T-helper 1 cell treated with Interleukin-12 subunit alpha and Interleukin-12 subunit beta and Interleukin-4 antibody, amounts not matched to agents 30 ng/mL and 1 ng/mL, for 36 hours (primary cell): ENCODE measurements around the gene SCAP. TPM values are rescaled to one million over a fixed set of nuclear protein-coding genes. Genes with fewer than 3 reads are reported as not detected.
"Not testable (repeated sequence)": the region's sequence is repeated elsewhere in the genome, so short reads cannot be mapped to it uniquely, and the experiment has no call there.

ENCODE experiments used
- intact Hi-C: fragments of 100-400 bp; cut with micrococcal nuclease; formaldehyde crosslinking; loops from one replicate; pipeline ENCODE4 v1.15.1; 2024
- total RNA-seq: library from RNA; stranded (reverse); gene quantifications from 2 replicates; pipeline ENCODE4 v1.2.3, GENCODE V29; 2022

The SCAP gene
- total RNA-seq = 73.3 and 77.0 TPM in 2 replicates

GRCh38 chr3:47475570-47476329 is at the start of gene SCAP:
SCAP (minus strand) TSS chr3:47475941; CDS start chr3:47442993, 32,948 bp downstream.
- intact Hi-C loops = loop anchor here (1.0 to 5.0 kb wide), 8 partner anchors 38 to 765 kb away; partner anchors contain the start of genes CCDC12, ELP6, KIF9 and KLHL18

GRCh38 chr3:47523310-47524073 is 47.8 kb upstream of the SCAP start:
- intact Hi-C loops = loop anchor here (2.0 to 10.0 kb wide), 3 partner anchors 141 to 741 kb away; partner anchors contain the start of gene SMARCC1

- intact Hi-C loops = loop anchor here (1.0 to 10.0 kb wide), 11 partner anchors 9 to 742 kb away; partner anchors contain the start of genes DHX30, ELP6 and SMARCC1
These were observed 46.6 kb upstream of the SCAP start for GRCh38 chr3:47522082-47522987.

GRCh38 chr3:47520756-47521155 is 45.0 kb upstream of the SCAP start:
- intact Hi-C loops = loop anchor here (10.0 kb wide), 1 partner anchor 744 kb away; no protein-coding TSS in a partner anchor

- intact Hi-C loops = loop anchor here (10.0 kb wide), 1 partner anchor 1577 kb away; the partner anchor contains the start of gene QRICH1
These were observed 42.2 kb upstream of the SCAP start for GRCh38 chr3:47517937-47518336.

- intact Hi-C loops = loop anchor here (10.0 kb wide), 1 partner anchor 1579 kb away; the partner anchor contains the start of gene QRICH1
These were observed 40.2 kb upstream of the SCAP start for GRCh38 chr3:47515864-47516319.

GRCh38 chr3:47515100-47515499 is 39.4 kb upstream of the SCAP start:
- intact Hi-C loops = loop anchor here (10.0 kb wide), 1 partner anchor 1580 kb away; the partner anchor contains the start of gene QRICH1

GRCh38 chr3:47513125-47513929 is 37.6 kb upstream of the SCAP start, which contains the start of gene ELP6:
ELP6 (minus strand) TSS chr3:47513712; CDS start chr3:47513590, 122 bp downstream.
- intact Hi-C loops = loop anchor here (1.0 to 10.0 kb wide), 16 partner anchors 9 to 1581 kb away; partner anchors contain the start of genes CCDC12, CDC25A, CSPG5 and DHX30

GRCh38 chr3:47512416-47513124 is 36.8 kb upstream of the SCAP start:
- intact Hi-C loops = loop anchor here (1.0 to 10.0 kb wide), 16 partner anchors 10 to 1582 kb away; partner anchors contain the start of genes CCDC12, CDC25A, CSPG5 and DHX30

GRCh38 chr3:47505267-47505666 is 29.5 kb upstream of the SCAP start:
- intact Hi-C loops = not testable (repeated sequence)

GRCh38 chr3:47504113-47504512 is 28.4 kb upstream of the SCAP start:
- intact Hi-C loops = no loop called here

GRCh38 chr3:47503033-47503432 is 27.3 kb upstream of the SCAP start:
- intact Hi-C loops = no loop called here

GRCh38 chr3:47496892-47497291 is 21.2 kb upstream of the SCAP start:
- intact Hi-C loops = no loop called here

- intact Hi-C loops = no loop called here
These were observed 20.1 kb upstream of the SCAP start for GRCh38 chr3:47495886-47496285.

- intact Hi-C loops = no loop called here
These were observed 19.4 kb upstream of the SCAP start for GRCh38 chr3:47495111-47495510.

GRCh38 chr3:47491777-47492176 is 16.0 kb upstream of the SCAP start:
- intact Hi-C loops = no loop called here

- intact Hi-C loops = no loop called here
These were observed 15.4 kb upstream of the SCAP start for GRCh38 chr3:47491186-47491585.

GRCh38 chr3:47487265-47487664 is 11.5 kb upstream of the SCAP start:
- intact Hi-C loops = no loop called here

GRCh38 chr3:47485812-47486211 is 10.1 kb upstream of the SCAP start:
- intact Hi-C loops = no loop called here
